Loucy (cell line): ENCODE measurements around the gene SLC6A14.

Experiments
- H2AFZ ChIP-seq: fragments of 200-600 bp; sonication (generic); 2 replicates; pipeline ENCODE4 v1.6.0; 2016; ENCODE audit warnings: antibody characterized with exemption, mild to moderate bottlenecking, low read length, moderate library complexity
- H3F3A ChIP-seq: fragments of 200-600 bp; 2 replicates; pipeline ENCODE4 v1.6.0; 2016; ENCODE audit warnings: antibody characterized with exemption, low read depth, mild to moderate bottlenecking
- H3K27me3 ChIP-seq: fragments of 200-600 bp; sonication (generic); 2 replicates; pipeline ENCODE4 v1.6.1; 2014; ENCODE audit warnings: low read length, mild to moderate bottlenecking; ENCODE audit not compliant: insufficient read depth, poor library complexity, severe bottlenecking
- H3K36me3 ChIP-seq: fragments of 200-600 bp; sonication (generic); 2 replicates; pipeline ENCODE4 v1.6.1; 2016; ENCODE audit warnings: low read length; ENCODE audit not compliant: insufficient read depth
- H3K4me1 ChIP-seq: fragments of 200-600 bp; sonication (generic); 2 replicates; pipeline ENCODE4 v1.5.1; 2014; ENCODE audit warnings: low read length, mild to moderate bottlenecking; ENCODE audit not compliant: insufficient read depth, poor library complexity, severe bottlenecking
- H3K4me2 ChIP-seq: fragments of 200-600 bp; sonication (generic); 2 replicates; pipeline ENCODE4 v1.6.0; 2014; ENCODE audit warnings: antibody characterized with exemption, low read length, low read depth, mild to moderate bottlenecking; ENCODE audit not compliant: poor library complexity, severe bottlenecking
- H3K4me3 ChIP-seq: fragments of 200-600 bp; sonication (generic); 2 replicates; pipeline ENCODE4 v1.5.1; 2014; ENCODE audit warnings: low read length, mild to moderate bottlenecking, mixed read lengths; ENCODE audit not compliant: poor library complexity, severe bottlenecking
- H3K79me2 ChIP-seq: fragments of 200-600 bp; sonication (generic); 2 replicates; pipeline ENCODE4 v1.6.1; 2014; ENCODE audit warnings: low read length; ENCODE audit not compliant: insufficient read depth
- H3K9ac ChIP-seq: fragments of 200-600 bp; sonication (generic); 2 replicates; pipeline ENCODE4 v1.6.0; 2014; ENCODE audit warnings: mild to moderate bottlenecking, low read depth, low read length, moderate library complexity; ENCODE audit not compliant: poor library complexity, severe bottlenecking
- H3K9me2 ChIP-seq: fragments of 200-600 bp; sonication (generic); replicated peaks from 2 replicates; pipeline ENCODE4 v1.6.1; 2016; ENCODE audit warnings: low read depth, low read length, mixed read lengths
- H3K9me3 ChIP-seq: fragments of 200-600 bp; sonication (generic); 2 replicates; pipeline ENCODE4 v1.6.1; 2014; ENCODE audit warnings: mild to moderate bottlenecking, antibody characterized with exemption, low read length, low read depth; ENCODE audit not compliant: insufficient read depth
- H4K20me1 ChIP-seq: fragments of 200-600 bp; sonication (generic); 2 replicates; pipeline ENCODE4 v1.6.0; 2014; ENCODE audit warnings: antibody characterized with exemption, low read length, mild to moderate bottlenecking; ENCODE audit not compliant: insufficient read depth, poor library complexity, severe bottlenecking
- EZH2phosphoT487 ChIP-seq: fragments of 200-600 bp; IDR thresholded peaks from 2 replicates; pipeline ENCODE4 v1.6.1; 2018; ENCODE audit warnings: antibody characterized with exemption, mild to moderate bottlenecking, moderate library complexity, borderline replicate concordance
- TF ChIP-seq, protein P1 (sequence below): fragments of 200-600 bp; sonication (generic); conservative IDR thresholded peaks from 2 replicates; pipeline ENCODE4 v1.5.1; 2014; ENCODE audit warnings: mild to moderate bottlenecking, antibody characterized with exemption, low read length

The SLC6A14 gene

DNA sequence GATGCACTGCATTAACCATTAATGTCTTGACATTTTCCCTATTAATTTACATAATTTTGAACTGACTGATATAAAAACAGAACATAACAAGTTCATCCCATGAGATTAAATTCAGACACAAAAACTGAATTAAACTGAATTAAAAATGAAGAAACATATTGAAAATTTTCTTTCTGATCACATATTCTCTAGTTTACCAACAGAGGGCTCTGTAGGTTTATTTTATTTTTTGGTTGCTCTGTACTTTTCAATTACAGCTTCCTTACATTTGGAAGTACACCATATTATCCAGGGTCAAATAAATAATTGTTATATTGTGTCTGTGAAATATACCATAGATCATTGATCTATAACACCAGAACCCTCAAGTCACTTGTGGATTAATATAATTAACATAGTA is 53.7 kb downstream of the SLC6A14 start:
- no peaks in the 10 kb centered on the region for H3K36me3 ChIP-seq
- no peak overlapping the region for H3K4me3 ChIP-seq
- no peaks in the 10 kb centered on the region for H3K27me3 ChIP-seq
- no peaks in the 10 kb centered on the region for H3K79me2 ChIP-seq
- H3F3A ChIP-seq, result no peaks in the 10 kb centered on the region
- no peaks in the 10 kb centered on the region for H4K20me1 ChIP-seq
- no peaks in the 10 kb centered on the region for H3K4me1 ChIP-seq
- H3K4me2 ChIP-seq, result no peak overlapping the region
- no peaks in the 10 kb centered on the region for H3K9me3 ChIP-seq
- TF ChIP-seq EZH2phosphoT487, result no peak
- TF ChIP-seq, protein P1, sequence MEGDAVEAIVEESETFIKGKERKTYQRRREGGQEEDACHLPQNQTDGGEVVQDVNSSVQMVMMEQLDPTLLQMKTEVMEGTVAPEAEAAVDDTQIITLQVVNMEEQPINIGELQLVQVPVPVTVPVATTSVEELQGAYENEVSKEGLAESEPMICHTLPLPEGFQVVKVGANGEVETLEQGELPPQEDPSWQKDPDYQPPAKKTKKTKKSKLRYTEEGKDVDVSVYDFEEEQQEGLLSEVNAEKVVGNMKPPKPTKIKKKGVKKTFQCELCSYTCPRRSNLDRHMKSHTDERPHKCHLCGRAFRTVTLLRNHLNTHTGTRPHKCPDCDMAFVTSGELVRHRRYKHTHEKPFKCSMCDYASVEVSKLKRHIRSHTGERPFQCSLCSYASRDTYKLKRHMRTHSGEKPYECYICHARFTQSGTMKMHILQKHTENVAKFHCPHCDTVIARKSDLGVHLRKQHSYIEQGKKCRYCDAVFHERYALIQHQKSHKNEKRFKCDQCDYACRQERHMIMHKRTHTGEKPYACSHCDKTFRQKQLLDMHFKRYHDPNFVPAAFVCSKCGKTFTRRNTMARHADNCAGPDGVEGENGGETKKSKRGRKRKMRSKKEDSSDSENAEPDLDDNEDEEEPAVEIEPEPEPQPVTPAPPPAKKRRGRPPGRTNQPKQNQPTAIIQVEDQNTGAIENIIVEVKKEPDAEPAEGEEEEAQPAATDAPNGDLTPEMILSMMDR, result peak; percentile 38
- no peak overlapping the region for H2AFZ ChIP-seq
- no peak overlapping the region for H3K9ac ChIP-seq
- no peaks in the 10 kb centered on the region for H3K9me2 ChIP-seq

DNA sequence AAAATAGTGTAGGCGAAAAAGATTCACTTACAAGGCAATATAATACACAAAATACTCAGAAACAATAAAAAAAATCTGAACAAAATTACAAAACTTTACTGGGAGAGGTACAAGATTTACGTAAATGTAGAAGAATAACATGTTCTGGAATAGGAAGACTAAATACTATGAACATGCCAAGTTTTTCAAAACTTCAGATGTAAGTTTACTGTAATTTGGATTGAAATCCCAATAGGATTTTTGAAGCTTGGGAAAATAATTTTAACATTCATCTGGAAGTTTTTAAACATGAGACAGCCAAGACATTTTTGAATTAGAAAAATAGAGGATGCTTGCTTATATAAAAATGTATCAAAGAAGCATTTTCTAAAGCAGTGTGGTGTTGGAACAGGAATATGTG is 56.9 kb downstream of the SLC6A14 start:
- H3K4me2 ChIP-seq, result no peak overlapping the region
- H3K9me2 ChIP-seq, result no peaks in the 10 kb centered on the region
- H3K79me2 ChIP-seq, result no peaks in the 10 kb centered on the region
- no peak overlapping the region for H3K9ac ChIP-seq
- no peaks in the 10 kb centered on the region for H3K36me3 ChIP-seq
- H3K9me3 ChIP-seq, result no peaks in the 10 kb centered on the region
- no peaks in the 10 kb centered on the region for H4K20me1 ChIP-seq
- H3K4me3 ChIP-seq, result no peak overlapping the region
- no peak overlapping the region for H2AFZ ChIP-seq
- no peaks in the 10 kb centered on the region for H3K27me3 ChIP-seq
- no peaks in the 10 kb centered on the region for H3F3A ChIP-seq
- no peaks in the 10 kb centered on the region for H3K4me1 ChIP-seq
- no peak for TF ChIP-seq EZH2phosphoT487
- TF ChIP-seq, protein P1, result no peak

DNA sequence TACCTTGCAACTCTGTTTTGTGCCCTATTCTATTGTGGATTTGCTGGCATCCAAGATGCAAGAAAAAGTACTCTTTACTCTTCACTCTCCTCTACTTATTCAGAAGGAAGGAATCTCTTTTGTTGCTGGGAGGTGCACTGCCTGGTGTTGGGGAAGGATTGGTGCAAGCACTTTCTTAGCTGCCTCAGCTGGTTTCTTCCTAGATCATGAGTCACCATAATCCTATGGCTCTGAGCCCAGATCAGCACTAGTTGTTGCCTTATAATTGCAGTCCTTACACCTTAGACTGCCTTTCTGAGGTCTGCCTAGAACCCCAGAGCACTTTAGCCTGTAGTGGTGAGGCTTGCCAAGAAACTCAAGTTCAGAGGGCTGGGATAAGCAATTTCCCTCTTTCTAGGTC is 63.4 kb downstream of the SLC6A14 start:
- H3K36me3 ChIP-seq, result no peaks in the 10 kb centered on the region
- H2AFZ ChIP-seq, result no peak overlapping the region
- H3K27me3 ChIP-seq, result no peaks in the 10 kb centered on the region
- H3K4me2 ChIP-seq, result no peak overlapping the region
- no peaks in the 10 kb centered on the region for H3K9me3 ChIP-seq
- H3F3A ChIP-seq, result no peaks in the 10 kb centered on the region
- H3K79me2 ChIP-seq, result no peaks in the 10 kb centered on the region
- no peaks in the 10 kb centered on the region for H4K20me1 ChIP-seq
- H3K4me3 ChIP-seq, result no peak overlapping the region
- no peaks in the 10 kb centered on the region for H3K9me2 ChIP-seq
- no peak for TF ChIP-seq EZH2phosphoT487
- H3K9ac ChIP-seq, result no peak overlapping the region
- H3K4me1 ChIP-seq, result no peaks in the 10 kb centered on the region
